GM12878 (cell line): ENCODE measurements around the gene AADACL2. TPM values are rescaled to one million over a fixed set of nuclear protein-coding genes. Genes with fewer than 3 reads are reported as not detected.

ENCODE experiments used
- ATAC-seq: fragments of 200-7000 bp; cut with Tn5 transposase; 3 replicates; pipeline ENCODE4 v1.9.1; 2020; ENCODE audit warnings: mild to moderate bottlenecking, moderate library complexity
- BruUV-seq: library from RNA; stranded (reverse); fragments of 400-500 nt; replicated peaks from 2 replicates; lab custom pipeline; 2021; lab: Mats Ljungman, UMichigan
- CTCF ChIA-PET: fragments of 300-600 bp; sonication (Branson Sonifier 250); formaldehyde crosslinking; extraction: SDS; loops from one replicate; lab custom pipeline; 2021; ENCODE audit warnings: inconsistent platforms; lab: Yijun Ruan, JAX
- POLR2A ChIA-PET: fragments of 350-600 bp; formaldehyde crosslinking; extraction: SDS; loops from one replicate; lab custom pipeline; 2021; ENCODE audit warnings: inconsistent platforms; lab: Charles Lee
- RAD21 ChIA-PET: fragments of 300-600 bp; sonication (Branson Sonifier 250); formaldehyde crosslinking; loops from one replicate; lab custom pipeline; 2023; ENCODE audit warnings: antibody characterized with exemption; ENCODE audit not compliant: unreplicated experiment; lab: Charles Lee
- SMC1A ChIA-PET: fragments of 300-600 bp; sonication (Branson Sonifier 250); formaldehyde crosslinking; loops from one replicate; lab custom pipeline; 2023; ENCODE audit not compliant: unreplicated experiment, uncharacterized antibody; lab: Charles Lee
- DNase-seq: peaks from one replicate; pipeline ENCODE4 v3.0.0-alpha.2; 2011; ENCODE audit warnings: low read depth, low spot score
- FAIRE-seq: peaks from 3 replicates; lab custom pipeline; 2011; peaks lifted over from hg19 to GRCh38; lab: Jason Lieb, UNC
- H2AFZ ChIP-seq: 2 replicates; pipeline ENCODE4 v1.6.0; 2011; ENCODE audit warnings: low read depth, low read length, control low read depth; ENCODE audit not compliant: control insufficient read depth
- H3K27ac ChIP-seq: 2 replicates; pipeline ENCODE4 v1.5.1; 2011; ENCODE audit warnings: control low read depth; ENCODE audit not compliant: control insufficient read depth, insufficient read depth
- H3K27me3 ChIP-seq, 2 experiments: replicated peaks in 1 of 2; 2 replicates each; pipeline versions ENCODE4 v1.6.0 to v1.6.1; 2011; ENCODE audit warnings: low read length in 1 of 2; ENCODE audit not compliant: control insufficient read depth in 2 of 2, insufficient read depth in 2 of 2
- H3K36me3 ChIP-seq, 2 experiments: 2 replicates each; pipeline ENCODE4 v1.5.1; 2011; ENCODE audit warnings: low read length in 1 of 2; ENCODE audit not compliant: control insufficient read depth in 2 of 2, insufficient read depth in 2 of 2
- H3K4me1 ChIP-seq: 2 replicates; pipeline ENCODE4 v1.6.1; 2011; ENCODE audit warnings: mild to moderate bottlenecking, low read length, moderate library complexity, mixed read lengths; ENCODE audit not compliant: control insufficient read depth, insufficient read depth
- H3K4me2 ChIP-seq: 2 replicates; pipeline ENCODE4 v1.6.0; 2011; ENCODE audit warnings: control low read depth; ENCODE audit not compliant: control insufficient read depth, insufficient read depth
- H3K4me3 ChIP-seq: fragments of 200-600 bp; sonication (generic); 2 replicates; pipeline ENCODE4 v1.5.1; 2016
- H3K79me2 ChIP-seq: 2 replicates; pipeline ENCODE4 v1.6.0; 2011; ENCODE audit warnings: low read length; ENCODE audit not compliant: control insufficient read depth, insufficient read depth
- H3K9ac ChIP-seq: 2 replicates; pipeline ENCODE4 v1.8.0; 2011; ENCODE audit warnings: low read length, control low read depth, mixed read lengths; ENCODE audit not compliant: control insufficient read depth, insufficient read depth
- H3K9me3 ChIP-seq: replicated peaks from 3 replicates; pipeline ENCODE4 v1.5.1; 2011; ENCODE audit warnings: mild to moderate bottlenecking, low read length; ENCODE audit not compliant: control insufficient read depth, insufficient read depth
- H4K20me1 ChIP-seq: 2 replicates; pipeline ENCODE4 v1.6.0; 2011; ENCODE audit not compliant: control insufficient read depth, insufficient read depth
- CEBPB ChIP-seq, 2 experiments: fragments of 150-350 bp in 1 of 2; IDR thresholded peaks; 2 replicates each; pipeline ENCODE4 v1.6.1; 2012 to 2014; ENCODE audit warnings: low read depth in 2 of 2, low read length in 2 of 2, borderline replicate concordance in 1 of 2, inconsistent platforms in 1 of 2
- CHD2 ChIP-seq: IDR thresholded peaks from 2 replicates; pipeline ENCODE4 v1.6.1; 2011; ENCODE audit warnings: low read depth, low read length, improper control_type of control experiment, borderline replicate concordance
- EED ChIP-seq: sonication (generic); IDR thresholded peaks from 2 replicates; pipeline ENCODE4 v1.6.1; 2016; ENCODE audit warnings: antibody characterized with exemption, low read depth
- HCFC1 ChIP-seq: fragments of 150-350 bp; IDR thresholded peaks from 2 replicates; pipeline ENCODE4 v1.6.1; 2014; ENCODE audit warnings: low read length
- HDAC6 ChIP-seq: fragments of 200-600 bp; sonication (generic); IDR thresholded peaks from one replicate; pipeline ENCODE4 v1.8.0; 2017; ENCODE audit warnings: antibody characterized with exemption; ENCODE audit not compliant: unreplicated experiment
- JUNB ChIP-seq: IDR thresholded peaks from 2 replicates; pipeline ENCODE4 v1.6.1; 2016; ENCODE audit warnings: antibody characterized with exemption, mild to moderate bottlenecking
- PAX5 ChIP-seq: IDR thresholded peaks from 2 replicates; pipeline ENCODE4 v1.6.1; 2011; ENCODE audit warnings: low read depth, low read length, borderline replicate concordance
- POU2F2 ChIP-seq: IDR thresholded peaks from 3 replicates; pipeline ENCODE4 v1.6.1; 2011; ENCODE audit warnings: low read depth, mild to moderate bottlenecking, low read length, borderline replicate concordance
- SMAD1 ChIP-seq: fragments of 450-650 bp; IDR thresholded peaks from 2 replicates; pipeline ENCODE4 v1.6.1; 2018; ENCODE audit warnings: mild to moderate bottlenecking, low read depth; ENCODE audit not compliant: partially characterized antibody
- SP1 ChIP-seq: IDR thresholded peaks from one replicate; pipeline ENCODE4 v1.6.1; 2011; ENCODE audit warnings: low read depth, low read length
- TCF12 ChIP-seq: IDR thresholded peaks from 2 replicates; pipeline ENCODE4 v1.6.1; 2011; ENCODE audit warnings: low read depth, mild to moderate bottlenecking, low read length
- ZNF217 ChIP-seq: fragments of 450-650 bp; IDR thresholded peaks from 2 replicates; pipeline ENCODE4 v1.6.1; 2017; ENCODE audit warnings: antibody characterized with exemption, mild to moderate bottlenecking
- ZNF24 ChIP-seq: fragments of 450-650 bp; IDR thresholded peaks from 2 replicates; pipeline ENCODE4 v1.6.1; 2017; ENCODE audit warnings: antibody characterized with exemption, mild to moderate bottlenecking
- WGBS: methylation state at CpG from one replicate; pipeline ENCODE4 v1.1.6; 2016; ENCODE audit warnings: low lambda C conversion rate; ENCODE audit not compliant: insufficient replicate concordance, insufficient coverage; ENCODE audit errors: missing lambda C conversion rate; 5-methylcytosine and 5-hydroxymethylcytosine counted together
- in situ Hi-C: fragments of 300-500 bp; cut with MboI; formaldehyde crosslinking; loops from 9 replicates; pipeline ENCODE4 v1.14.3; 2018; ENCODE audit warnings: mixed read lengths
- intact Hi-C: fragments of 100-400 bp; cut with micrococcal nuclease; formaldehyde crosslinking; loops from one replicate; pipeline ENCODE4 v1.14.2; 2022; ENCODE audit not compliant: unreplicated experiment
- polyA plus RNA-seq, 11 experiments: library from polyadenylated mRNA; depleted of rRNA in 4 of 11; unstranded in 6 of 11; stranded (reverse) in 5 of 11; fragments of >200 nt; fragmentation: Nextera tagmentation in 4 of 11; fragmentation: Illumina TruSeq in 1 of 11; extraction: Ambion mirVana in 4 of 11; extraction: Trizol in 1 of 11; gene quantifications; 1 replicate in 1 of 11; 2 replicates in 10 of 11; pipeline versions ENCODE4 v1.2.1 to v1.2.3, GENCODE V29; 2011 to 2016; ENCODE audit warnings: inconsistent platforms in 2 of 11, missing spikeins in 2 of 11, low read depth in 1 of 11
- total RNA-seq, 4 experiments: library from RNA; depleted of rRNA in 3 of 4; stranded (reverse); fragments of >200 nt in 3 of 4; fragmentation: Illumina TruSeq in 1 of 4; extraction: Trizol in 1 of 4; gene quantifications; 2 replicates each; pipeline versions ENCODE4 v1.2.1 to v1.2.3, GENCODE V29; 2013 to 2021
- TF ChIP-seq, protein P1 (sequence below): fragments of 450-650 bp; IDR thresholded peaks from 2 replicates; pipeline ENCODE4 v1.6.1; 2018; ENCODE audit warnings: mild to moderate bottlenecking, low read depth, moderate library complexity; ENCODE audit not compliant: partially characterized antibody
- TF ChIP-seq, protein P2 (sequence below): IDR thresholded peaks from 2 replicates; pipeline ENCODE4 v1.6.1; 2011; ENCODE audit warnings: low read depth, low read length, improper control_type of control experiment, borderline replicate concordance
- TF ChIP-seq, protein P3 (sequence below): fragments of 450-650 bp; IDR thresholded peaks from 2 replicates; pipeline ENCODE4 v1.6.1; 2017; ENCODE audit warnings: mild to moderate bottlenecking, moderate library complexity

The AADACL2 gene
- total and polyA plus RNA-seq, 10 of the 15 experiments (the other 5 are each of a cell fraction or from before 2014, with no cell fraction given): not detected

DNA sequence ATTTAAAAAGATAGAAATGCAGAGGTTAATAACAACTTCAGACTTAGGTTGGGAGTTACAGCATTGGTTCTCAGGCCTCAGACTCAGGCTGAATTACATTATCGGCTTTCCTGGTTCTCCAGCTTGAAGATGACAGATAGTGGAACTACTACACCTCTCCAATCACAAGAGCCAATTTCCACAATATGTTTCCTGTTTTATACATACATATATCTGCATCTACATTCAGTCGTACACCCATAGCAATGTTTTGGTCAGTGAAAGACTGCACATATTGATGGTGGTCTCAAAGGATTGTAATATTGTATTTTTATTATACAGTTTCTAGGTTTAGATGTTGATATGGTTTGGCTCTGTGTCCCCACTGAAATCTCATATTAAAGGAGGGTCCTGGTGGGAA lies 35.4 kb downstream of the AADACL2 start (continued):
- TF ChIP-seq, protein P1, sequence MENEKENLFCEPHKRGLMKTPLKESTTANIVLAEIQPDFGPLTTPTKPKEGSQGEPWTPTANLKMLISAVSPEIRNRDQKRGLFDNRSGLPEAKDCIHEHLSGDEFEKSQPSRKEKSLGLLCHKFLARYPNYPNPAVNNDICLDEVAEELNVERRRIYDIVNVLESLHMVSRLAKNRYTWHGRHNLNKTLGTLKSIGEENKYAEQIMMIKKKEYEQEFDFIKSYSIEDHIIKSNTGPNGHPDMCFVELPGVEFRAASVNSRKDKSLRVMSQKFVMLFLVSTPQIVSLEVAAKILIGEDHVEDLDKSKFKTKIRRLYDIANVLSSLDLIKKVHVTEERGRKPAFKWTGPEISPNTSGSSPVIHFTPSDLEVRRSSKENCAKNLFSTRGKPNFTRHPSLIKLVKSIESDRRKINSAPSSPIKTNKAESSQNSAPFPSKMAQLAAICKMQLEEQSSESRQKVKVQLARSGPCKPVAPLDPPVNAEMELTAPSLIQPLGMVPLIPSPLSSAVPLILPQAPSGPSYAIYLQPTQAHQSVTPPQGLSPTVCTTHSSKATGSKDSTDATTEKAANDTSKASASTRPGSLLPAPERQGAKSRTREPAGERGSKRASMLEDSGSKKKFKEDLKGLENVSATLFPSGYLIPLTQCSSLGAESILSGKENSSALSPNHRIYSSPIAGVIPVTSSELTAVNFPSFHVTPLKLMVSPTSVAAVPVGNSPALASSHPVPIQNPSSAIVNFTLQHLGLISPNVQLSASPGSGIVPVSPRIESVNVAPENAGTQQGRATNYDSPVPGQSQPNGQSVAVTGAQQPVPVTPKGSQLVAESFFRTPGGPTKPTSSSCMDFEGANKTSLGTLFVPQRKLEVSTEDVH: no peak
- no peak for TF ChIP-seq TCF12
- no peak for TF ChIP-seq SP1
- TF ChIP-seq POU2F2: no peak
- TF ChIP-seq, protein P2, sequence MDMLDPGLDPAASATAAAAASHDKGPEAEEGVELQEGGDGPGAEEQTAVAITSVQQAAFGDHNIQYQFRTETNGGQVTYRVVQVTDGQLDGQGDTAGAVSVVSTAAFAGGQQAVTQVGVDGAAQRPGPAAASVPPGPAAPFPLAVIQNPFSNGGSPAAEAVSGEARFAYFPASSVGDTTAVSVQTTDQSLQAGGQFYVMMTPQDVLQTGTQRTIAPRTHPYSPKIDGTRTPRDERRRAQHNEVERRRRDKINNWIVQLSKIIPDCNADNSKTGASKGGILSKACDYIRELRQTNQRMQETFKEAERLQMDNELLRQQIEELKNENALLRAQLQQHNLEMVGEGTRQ: no peak
- no peak for TF ChIP-seq ZNF217

DNA sequence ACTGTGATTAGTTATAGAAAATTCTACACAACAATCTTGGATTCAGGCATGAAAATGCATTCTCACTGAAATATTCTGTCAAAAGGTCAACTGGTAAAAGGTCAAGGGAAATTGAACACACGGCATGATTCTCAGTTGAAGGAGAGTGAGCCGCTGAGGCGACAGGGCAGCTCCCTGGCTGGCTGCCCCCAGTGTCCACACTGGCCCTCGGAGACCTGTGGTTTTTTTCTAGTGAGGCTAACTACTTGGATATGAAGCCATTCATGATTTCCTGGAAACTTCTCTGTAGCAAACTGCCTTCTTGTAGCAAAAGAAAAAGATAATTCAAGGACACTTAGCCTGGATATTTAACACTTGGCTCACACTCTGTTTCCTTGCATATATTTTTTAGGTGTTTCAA lies 37.2 kb downstream of the AADACL2 start:
- ATAC-seq (no peak), DNase-seq (no peak), FAIRE-seq (no peak)
- Histone ChIP-seq H3K79me2 (no peaks in the 10 kb centered on the region), H3K27ac (no peak overlapping the region), H3K9ac (no peak overlapping the region), H3K4me3 (no peak overlapping the region), H3K36me3 (no peaks in the 10 kb centered on the region), H3K27me3 (no peaks in the 10 kb centered on the region), H4K20me1 (no peaks in the 10 kb centered on the region), H3K4me1 (no peaks in the 10 kb centered on the region), H3K4me2 (no peak overlapping the region), H2AFZ (no peak overlapping the region), H3K9me3 (no peaks in the 10 kb centered on the region)
- ChIA-PET RAD21 (no interaction called here), POLR2A (no interaction called here), CTCF (no interaction called here), SMC1A (interaction anchor here (0.8 kb wide), 1 partner anchor 33 kb away, joined by 3 read pairs; no protein-coding TSS in a partner anchor)
- in situ Hi-C loops (no loop called here), intact Hi-C loops (no loop called here)
- 66% methylated on average over 4 of the region's 4 CpGs for WGBS
- BruUV-seq: no TSS peak
- no peak for TF ChIP-seq SMAD1
- TF ChIP-seq, protein P2: no peak
- no peak for TF ChIP-seq HCFC1
- no peak for TF ChIP-seq JUNB
- TF ChIP-seq CEBPB (IDR thresholded peaks at IDR 0.05; ENCODE audit: borderline replicate concordance in 1 of 2, low read depth in 2 of 2, low read length in 2 of 2): no peak
- TF ChIP-seq, protein P3, sequence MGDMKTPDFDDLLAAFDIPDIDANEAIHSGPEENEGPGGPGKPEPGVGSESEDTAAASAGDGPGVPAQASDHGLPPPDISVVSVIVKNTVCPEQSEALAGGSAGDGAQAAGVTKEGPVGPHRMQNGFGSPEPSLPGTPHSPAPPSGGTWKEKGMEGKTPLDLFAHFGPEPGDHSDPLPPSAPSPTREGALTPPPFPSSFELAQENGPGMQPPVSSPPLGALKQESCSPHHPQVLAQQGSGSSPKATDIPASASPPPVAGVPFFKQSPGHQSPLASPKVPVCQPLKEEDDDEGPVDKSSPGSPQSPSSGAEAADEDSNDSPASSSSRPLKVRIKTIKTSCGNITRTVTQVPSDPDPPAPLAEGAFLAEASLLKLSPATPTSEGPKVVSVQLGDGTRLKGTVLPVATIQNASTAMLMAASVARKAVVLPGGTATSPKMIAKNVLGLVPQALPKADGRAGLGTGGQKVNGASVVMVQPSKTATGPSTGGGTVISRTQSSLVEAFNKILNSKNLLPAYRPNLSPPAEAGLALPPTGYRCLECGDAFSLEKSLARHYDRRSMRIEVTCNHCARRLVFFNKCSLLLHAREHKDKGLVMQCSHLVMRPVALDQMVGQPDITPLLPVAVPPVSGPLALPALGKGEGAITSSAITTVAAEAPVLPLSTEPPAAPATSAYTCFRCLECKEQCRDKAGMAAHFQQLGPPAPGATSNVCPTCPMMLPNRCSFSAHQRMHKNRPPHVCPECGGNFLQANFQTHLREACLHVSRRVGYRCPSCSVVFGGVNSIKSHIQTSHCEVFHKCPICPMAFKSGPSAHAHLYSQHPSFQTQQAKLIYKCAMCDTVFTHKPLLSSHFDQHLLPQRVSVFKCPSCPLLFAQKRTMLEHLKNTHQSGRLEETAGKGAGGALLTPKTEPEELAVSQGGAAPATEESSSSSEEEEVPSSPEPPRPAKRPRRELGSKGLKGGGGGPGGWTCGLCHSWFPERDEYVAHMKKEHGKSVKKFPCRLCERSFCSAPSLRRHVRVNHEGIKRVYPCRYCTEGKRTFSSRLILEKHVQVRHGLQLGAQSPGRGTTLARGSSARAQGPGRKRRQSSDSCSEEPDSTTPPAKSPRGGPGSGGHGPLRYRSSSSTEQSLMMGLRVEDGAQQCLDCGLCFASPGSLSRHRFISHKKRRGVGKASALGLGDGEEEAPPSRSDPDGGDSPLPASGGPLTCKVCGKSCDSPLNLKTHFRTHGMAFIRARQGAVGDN: no peak
- TF ChIP-seq ZNF24: no peak
- no peak for TF ChIP-seq PAX5
- no peak for TF ChIP-seq EED
- TF ChIP-seq CHD2: no peak
- TF ChIP-seq HDAC6: no peak
